Inflammatory macrophage (primary cell): Measurements from ENCODE around the gene MPDU1.
"Not testable (repeated sequence)": the region's sequence is repeated elsewhere in the genome, so short reads cannot be mapped to it uniquely, and the experiment has no call there.

Experiments
- DNase-seq, 2 donors: peaks; one replicate each; pipeline ENCODE4 v3.0.0-alpha.2; 2020 to 2022

The MPDU1 gene

DNA sequence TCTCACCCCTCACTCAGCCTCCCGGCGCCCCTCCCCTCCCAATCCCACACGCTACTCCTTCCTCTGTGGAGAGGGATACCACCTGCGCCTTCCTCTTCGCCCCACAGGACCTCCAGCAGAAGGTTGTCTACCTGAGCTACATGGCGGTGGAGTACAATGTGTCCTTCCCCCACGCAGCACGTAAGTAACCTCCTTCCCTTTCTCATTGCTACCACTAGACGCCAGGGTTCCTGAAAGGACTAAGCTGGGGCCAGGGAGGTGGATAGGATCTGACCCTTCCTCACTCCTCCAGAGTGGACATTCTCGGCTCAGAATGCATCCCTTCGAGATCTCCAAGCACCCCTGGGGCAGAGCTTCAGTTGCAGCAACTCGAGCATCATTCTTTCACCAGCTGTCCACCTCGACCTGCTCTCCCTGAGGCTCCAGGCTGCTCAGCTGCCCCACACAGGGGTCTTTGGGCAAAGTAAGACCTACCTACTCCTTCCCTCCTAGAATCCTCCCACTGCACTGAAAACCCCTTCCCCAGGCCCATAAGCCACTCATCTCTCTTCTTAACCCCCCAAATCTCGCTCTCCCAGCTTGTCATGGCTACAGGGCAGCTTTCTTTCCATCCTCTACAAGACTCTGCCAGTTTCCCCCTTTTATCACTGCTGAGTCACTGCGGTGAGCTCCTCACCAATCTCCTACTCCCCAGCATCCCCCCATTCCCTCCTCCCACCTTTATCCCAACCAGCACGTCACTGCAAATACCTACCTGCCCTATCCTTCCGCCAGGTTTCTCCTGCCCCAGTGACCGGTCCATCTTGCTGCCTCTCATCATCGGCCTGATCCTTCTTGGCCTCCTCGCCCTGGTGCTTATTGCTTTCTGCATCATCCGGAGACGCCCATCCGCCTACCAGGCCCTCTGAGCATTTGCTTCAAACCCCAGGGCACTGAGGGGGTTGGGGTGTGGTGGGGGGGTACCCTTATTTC lies 2.8 kb upstream of the MPDU1 start:
- peak; percentile 36 to 64 for DNase-seq

- DNase-seq, result no peak
Observed at GRCh38 chr17:7582396-7583252, 1.0 kb upstream of the MPDU1 start.

- DNase-seq, result no peak
Observed at GRCh38 chr17:7586673-7587419, 3.2 kb downstream of the MPDU1 start.

DNA sequence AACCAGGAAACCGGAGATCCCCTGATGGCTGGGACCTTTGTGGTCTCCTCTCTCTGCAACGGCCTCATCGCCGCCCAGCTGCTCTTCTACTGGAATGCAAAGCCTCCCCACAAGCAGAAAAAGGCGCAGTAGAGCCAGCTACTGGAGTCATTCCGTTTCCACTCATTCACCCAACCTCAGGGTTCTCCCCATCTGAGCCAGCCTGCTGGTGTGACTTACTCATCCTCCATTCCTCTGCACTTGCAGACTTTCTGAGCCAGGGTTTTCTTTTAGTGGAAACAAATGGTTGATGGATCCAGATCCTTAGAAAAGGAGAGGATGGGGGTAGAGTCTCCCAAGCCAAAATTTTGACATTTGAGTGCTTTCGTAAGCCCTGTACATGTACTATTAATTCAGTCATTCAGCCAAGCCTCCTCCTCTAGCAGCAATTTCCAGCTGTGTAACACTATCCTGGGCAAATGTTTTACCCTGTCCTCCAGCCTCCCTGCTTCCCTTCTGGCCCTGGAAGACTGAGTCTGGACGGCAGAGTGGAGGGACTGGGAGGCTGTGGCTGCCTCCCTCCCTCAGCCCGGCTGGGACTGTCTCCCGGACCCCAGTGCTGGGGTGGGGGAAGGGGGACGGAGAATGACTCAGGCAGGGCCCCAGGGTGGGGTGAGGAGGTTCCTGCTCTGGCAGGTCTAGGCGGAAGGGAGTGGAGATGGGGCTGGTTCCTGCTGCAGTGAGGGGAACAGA lies 3.9 kb downstream of the MPDU1 start:
- DNase-seq, result no peak

GRCh38 chr17:7588553-7589203 lies 5.0 kb downstream of the MPDU1 start:
- no peak for DNase-seq

DNA sequence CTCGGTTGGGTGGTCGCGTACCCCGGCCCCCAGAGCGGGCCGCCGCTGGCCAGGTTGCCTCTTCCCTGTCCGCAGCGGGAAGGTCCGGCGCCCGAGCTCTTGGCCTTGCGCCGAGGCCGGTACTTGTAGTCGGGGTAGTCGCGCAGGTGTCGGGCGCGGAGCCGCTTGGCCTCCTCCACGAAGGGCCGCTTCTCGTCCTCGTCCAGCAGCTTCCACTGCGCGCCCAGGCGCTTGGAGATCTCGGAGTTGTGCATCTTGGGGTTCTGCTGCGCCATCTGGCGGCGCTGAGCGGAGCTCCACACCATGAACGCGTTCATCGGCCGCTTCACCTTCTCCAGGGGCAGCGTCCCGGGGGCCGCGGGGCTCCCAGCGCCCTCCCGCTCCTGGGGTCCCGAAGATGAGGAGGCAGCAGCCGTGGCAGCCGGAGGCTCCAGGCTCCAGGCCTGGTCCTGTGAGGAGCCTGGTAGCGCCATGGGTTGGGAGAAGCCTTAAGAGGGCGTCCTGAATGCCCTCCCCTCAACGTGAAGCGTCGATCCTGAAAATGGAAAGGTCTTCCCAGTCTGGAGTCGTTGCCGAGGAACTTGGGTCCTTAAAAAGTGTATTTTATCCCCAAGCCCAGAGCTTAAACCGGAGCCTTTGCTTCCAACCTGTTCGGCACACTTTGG lies 5.7 kb downstream of the MPDU1 start:
- peak; percentile 81 to 86 for DNase-seq

GRCh38 chr17:7589891-7590691 lies 6.4 kb downstream of the MPDU1 start, which contains the start of gene SOX15:
Gene SOX15, minus strand, starts transcription at chr17:7590094. Its CDS starts 418 bp downstream, at chr17:7589676.
- no peak for DNase-seq

GRCh38 chr17:7590743-7591142 lies 7.1 kb downstream of the MPDU1 start:
- DNase-seq, result no peak

DNA sequence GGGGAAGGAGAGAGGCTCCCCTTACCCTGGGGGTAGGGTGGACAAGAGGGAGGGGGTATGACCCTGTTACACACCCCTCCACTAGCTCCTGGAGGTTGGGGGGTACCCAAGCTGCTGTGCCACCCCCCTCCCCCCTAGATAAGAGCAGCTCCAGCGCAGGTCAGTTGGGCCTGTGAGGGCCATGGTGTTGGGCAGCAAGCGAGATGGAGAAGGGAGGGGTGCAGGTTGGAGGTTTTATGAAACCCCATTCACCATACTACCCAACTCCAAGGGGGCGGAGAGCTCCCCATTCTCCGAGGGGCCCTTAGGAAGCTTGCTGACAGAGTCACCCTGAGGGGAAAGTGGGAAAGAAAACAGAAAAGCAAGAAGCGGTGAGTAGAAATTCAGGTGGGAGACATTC lies 7.9 kb downstream of the MPDU1 start:
- no peak for DNase-seq

DNA sequence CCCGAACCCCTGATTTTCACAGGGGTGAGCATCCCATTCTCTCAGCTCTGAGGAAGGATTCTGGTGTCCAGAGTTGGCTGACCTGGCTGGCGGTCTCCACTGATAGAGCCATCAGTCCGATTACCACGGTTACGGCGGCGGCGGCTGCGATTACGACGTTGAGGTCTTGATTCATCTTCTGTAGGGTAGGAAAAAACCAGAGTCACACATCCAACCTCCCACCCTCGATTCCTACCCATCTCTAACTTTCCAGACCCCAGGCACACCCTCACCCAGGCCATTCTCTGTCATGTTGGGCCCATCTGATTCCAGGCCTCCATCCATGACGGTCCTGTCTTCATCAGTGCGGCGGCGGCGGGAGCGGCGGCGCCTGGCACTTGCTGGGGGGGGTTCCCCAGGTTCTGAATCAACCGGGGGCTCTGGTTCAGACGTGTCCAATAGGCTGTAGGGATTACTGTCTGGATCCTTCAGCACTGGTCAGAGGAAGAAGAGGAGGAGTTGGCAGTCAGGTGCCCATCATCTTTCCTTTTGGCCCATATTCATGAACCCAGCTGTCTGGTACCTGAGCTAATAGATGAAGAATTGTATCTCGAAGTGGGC lies 8.9 kb downstream of the MPDU1 start:
- DNase-seq, result no peak

- DNase-seq, result no peak
Observed at GRCh38 chr17:7593296-7593695, 9.6 kb downstream of the MPDU1 start.

- not testable (repeated sequence) for DNase-seq
Observed at GRCh38 chr17:7597561-7597960, 13.9 kb downstream of the MPDU1 start.

- DNase-seq, result no peak
Observed at GRCh38 chr17:7606280-7606679, 22.6 kb downstream of the MPDU1 start.

- no peak for DNase-seq
Observed at GRCh38 chr17:7610641-7611040, 27.0 kb downstream of the MPDU1 start.

- no peak for DNase-seq
Observed at GRCh38 chr17:7611635-7612293, 28.1 kb downstream of the MPDU1 start.

DNA sequence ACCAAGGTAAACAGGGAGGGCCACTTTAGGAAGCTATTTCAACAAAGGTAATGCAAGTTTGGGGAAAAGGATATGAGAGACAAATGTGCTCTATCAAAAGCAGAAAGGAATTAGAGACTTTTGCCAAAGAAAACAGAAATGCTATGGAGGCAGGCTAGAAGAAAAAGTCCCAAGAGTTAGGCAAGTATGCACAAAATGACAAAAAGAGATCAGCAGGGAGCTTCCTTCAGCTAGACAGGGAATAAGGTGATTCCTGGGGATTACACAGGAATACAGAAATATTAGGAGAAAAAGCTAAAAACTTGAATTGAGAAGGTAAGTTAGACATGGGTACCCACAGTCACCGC lies 28.6 kb downstream of the MPDU1 start:
- no peak for DNase-seq

- DNase-seq, result no peak
Observed at GRCh38 chr17:7613769-7614424, 30.2 kb downstream of the MPDU1 start.
